Measurements from ENCODE around the gene OLFML2B. TPM values are rescaled to one million over a fixed set of nuclear protein-coding genes. Genes with fewer than 3 reads are reported as not detected.

Gene OLFML2B
- total and polyA plus RNA-seq, 2 donors (not counting 1 experiment from before 2014, with no cell fraction given), result 5.1 to 7.2 TPM

DNA sequence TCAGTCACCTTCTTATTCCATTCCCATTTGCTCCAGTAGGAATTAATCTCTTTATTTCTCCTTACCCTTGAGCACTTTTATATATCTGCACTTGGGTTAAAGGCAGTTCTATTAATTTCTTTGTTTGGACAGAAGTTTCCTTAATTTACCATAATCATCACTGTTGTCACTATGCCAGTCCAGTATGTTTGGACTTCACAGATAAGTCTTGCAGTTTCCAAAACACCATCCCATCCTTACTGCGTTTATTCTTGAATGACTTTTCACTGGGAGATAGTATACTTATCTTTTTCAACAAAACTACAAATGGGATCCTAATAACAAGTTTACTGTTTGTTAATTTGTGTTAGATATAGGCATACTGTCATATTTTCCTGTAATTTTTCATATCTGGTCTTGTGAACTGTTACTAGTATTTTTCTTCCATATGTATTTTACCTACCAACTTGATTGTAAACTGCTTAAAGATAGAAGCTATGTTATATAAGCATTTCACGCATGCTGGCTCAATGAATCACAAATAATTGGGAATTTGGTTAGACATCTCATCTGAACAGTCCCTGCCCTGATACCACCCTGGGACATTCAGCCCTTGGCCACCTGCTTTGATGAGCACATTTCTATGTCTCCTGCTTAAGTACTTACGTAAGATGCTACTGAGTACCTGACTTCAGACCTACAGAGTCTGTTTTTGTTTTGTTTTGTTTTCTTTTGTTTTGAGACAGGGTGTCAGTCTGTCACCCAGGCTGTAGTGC, 78.2 kb downstream of the OLFML2B start:
- DNase-seq (ENCODE audit: low read depth in 2 of 2), result no peak
- TF ChIP-seq EZH2 (IDR thresholded peaks at IDR 0.05; ENCODE audit: low read length, missing control alignments), result no peak
- TF ChIP-seq, protein P1, sequence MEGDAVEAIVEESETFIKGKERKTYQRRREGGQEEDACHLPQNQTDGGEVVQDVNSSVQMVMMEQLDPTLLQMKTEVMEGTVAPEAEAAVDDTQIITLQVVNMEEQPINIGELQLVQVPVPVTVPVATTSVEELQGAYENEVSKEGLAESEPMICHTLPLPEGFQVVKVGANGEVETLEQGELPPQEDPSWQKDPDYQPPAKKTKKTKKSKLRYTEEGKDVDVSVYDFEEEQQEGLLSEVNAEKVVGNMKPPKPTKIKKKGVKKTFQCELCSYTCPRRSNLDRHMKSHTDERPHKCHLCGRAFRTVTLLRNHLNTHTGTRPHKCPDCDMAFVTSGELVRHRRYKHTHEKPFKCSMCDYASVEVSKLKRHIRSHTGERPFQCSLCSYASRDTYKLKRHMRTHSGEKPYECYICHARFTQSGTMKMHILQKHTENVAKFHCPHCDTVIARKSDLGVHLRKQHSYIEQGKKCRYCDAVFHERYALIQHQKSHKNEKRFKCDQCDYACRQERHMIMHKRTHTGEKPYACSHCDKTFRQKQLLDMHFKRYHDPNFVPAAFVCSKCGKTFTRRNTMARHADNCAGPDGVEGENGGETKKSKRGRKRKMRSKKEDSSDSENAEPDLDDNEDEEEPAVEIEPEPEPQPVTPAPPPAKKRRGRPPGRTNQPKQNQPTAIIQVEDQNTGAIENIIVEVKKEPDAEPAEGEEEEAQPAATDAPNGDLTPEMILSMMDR (conservative IDR thresholded peaks at IDR 0.05 in 1 of 2, IDR thresholded peaks at IDR 0.05 in 1 of 2; ENCODE audit: low read depth in 1 of 2, low read length in 2 of 2), result no peak
- Histone ChIP-seq H3K4me3 (replicated peaks in 1 of 4; ENCODE audit: control extremely low read depth in 1 of 4, insufficient read depth in 1 of 4, low read depth in 3 of 4, low read length in 4 of 4) (no peak overlapping the region), H3K27ac (ENCODE audit: insufficient read depth, low read length) (peak overlapping the region; percentile 15), H3K36me3 (ENCODE audit: control insufficient read depth, insufficient read depth, low read length) (no peaks in the 10 kb centered on the region), H3K79me2 (ENCODE audit: control insufficient read depth, insufficient read depth, low read length) (no peaks in the 10 kb centered on the region), H3K4me1 (ENCODE audit: control insufficient read depth, extremely low read depth, insufficient read depth, low read length) (peaks cover 7% of the 10 kb centered on the region), H3K9ac (ENCODE audit: insufficient read depth, low read length) (no peak overlapping the region), H3K9me3 (ENCODE audit: control insufficient read depth, insufficient read depth, low read depth, low read length) (no peaks in the 10 kb centered on the region), H4K20me1 (ENCODE audit: control insufficient read depth, extremely low read depth, insufficient read depth, low read length) (no peaks in the 10 kb centered on the region), H3K4me2 (ENCODE audit: extremely low read depth, insufficient read depth, low read length) (no peak overlapping the region), H2AFZ (ENCODE audit: low read length) (no peak overlapping the region), H3K27me3 (ENCODE audit: control insufficient read depth, insufficient read depth, low read length) (no peaks in the 10 kb centered on the region)

DNA sequence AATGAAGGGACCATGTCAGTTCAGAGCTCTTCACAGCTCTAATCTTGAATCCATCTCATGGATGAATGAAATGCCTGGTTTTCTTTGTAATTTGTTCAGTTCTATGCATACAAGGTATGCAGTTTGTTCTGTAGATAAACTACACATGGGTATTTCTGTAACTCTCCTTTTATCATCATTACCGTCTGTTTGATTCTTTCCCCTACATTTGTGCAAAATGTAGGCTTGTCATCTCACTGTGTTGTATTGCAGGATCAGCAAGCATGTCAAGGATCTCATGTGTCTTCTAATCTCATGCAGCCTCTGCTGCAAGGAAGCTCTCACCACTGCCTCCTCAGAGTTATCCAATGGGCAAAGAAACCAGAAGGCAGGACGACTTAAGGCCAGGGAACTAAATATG, 79.3 kb downstream of the OLFML2B start:
- Histone ChIP-seq H3K4me1 (ENCODE audit: control insufficient read depth, extremely low read depth, insufficient read depth, low read length) (peaks cover 7% of the 10 kb centered on the region), H3K36me3 (ENCODE audit: control insufficient read depth, insufficient read depth, low read length) (no peaks in the 10 kb centered on the region), H3K27me3 (ENCODE audit: control insufficient read depth, insufficient read depth, low read length) (no peaks in the 10 kb centered on the region), H3K9me3 (ENCODE audit: control insufficient read depth, insufficient read depth, low read depth, low read length) (no peaks in the 10 kb centered on the region), H3K79me2 (ENCODE audit: control insufficient read depth, insufficient read depth, low read length) (no peaks in the 10 kb centered on the region), H3K4me3 (replicated peaks in 1 of 4; ENCODE audit: control extremely low read depth in 1 of 4, insufficient read depth in 1 of 4, low read depth in 3 of 4, low read length in 4 of 4) (no peak overlapping the region), H2AFZ (ENCODE audit: low read length) (no peak overlapping the region), H3K4me2 (ENCODE audit: extremely low read depth, insufficient read depth, low read length) (no peak overlapping the region), H4K20me1 (ENCODE audit: control insufficient read depth, extremely low read depth, insufficient read depth, low read length) (no peaks in the 10 kb centered on the region), H3K27ac (ENCODE audit: insufficient read depth, low read length) (no peak overlapping the region), H3K9ac (ENCODE audit: insufficient read depth, low read length) (no peak overlapping the region)
- no peak for DNase-seq (ENCODE audit: low read depth in 2 of 2)
- TF ChIP-seq, protein P1 (conservative IDR thresholded peaks at IDR 0.05 in 1 of 2, IDR thresholded peaks at IDR 0.05 in 1 of 2; ENCODE audit: low read depth in 1 of 2, low read length in 2 of 2), result no peak
- TF ChIP-seq EZH2 (IDR thresholded peaks at IDR 0.05; ENCODE audit: low read length, missing control alignments), result no peak

DNA sequence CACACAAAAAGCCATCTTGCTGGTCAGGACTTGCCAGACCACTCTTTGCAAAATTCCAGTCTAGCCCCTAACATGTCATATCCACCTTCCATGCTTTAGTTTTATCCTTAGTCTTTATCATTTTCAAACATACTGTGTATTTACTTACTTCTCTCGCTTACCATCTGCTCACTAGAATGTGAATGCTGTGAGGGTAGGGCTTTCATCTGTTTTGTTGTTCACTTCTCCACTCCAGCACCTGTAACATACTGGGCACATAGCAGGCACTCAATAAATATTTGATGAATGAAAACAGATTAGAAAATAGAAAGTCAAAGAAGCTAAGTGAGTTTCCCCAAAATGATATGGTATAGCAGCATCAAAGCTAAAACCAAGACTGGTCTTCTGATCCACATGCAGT, 79.9 kb downstream of the OLFML2B start:
- Histone ChIP-seq H3K27ac (ENCODE audit: insufficient read depth, low read length) (no peak overlapping the region), H3K79me2 (ENCODE audit: control insufficient read depth, insufficient read depth, low read length) (no peaks in the 10 kb centered on the region), H4K20me1 (ENCODE audit: control insufficient read depth, extremely low read depth, insufficient read depth, low read length) (no peaks in the 10 kb centered on the region), H3K4me3 (replicated peaks in 1 of 4; ENCODE audit: control extremely low read depth in 1 of 4, insufficient read depth in 1 of 4, low read depth in 3 of 4, low read length in 4 of 4) (no peak overlapping the region), H2AFZ (ENCODE audit: low read length) (no peak overlapping the region), H3K4me1 (ENCODE audit: control insufficient read depth, extremely low read depth, insufficient read depth, low read length) (peaks cover 7% of the 10 kb centered on the region), H3K9ac (ENCODE audit: insufficient read depth, low read length) (no peak overlapping the region), H3K27me3 (ENCODE audit: control insufficient read depth, insufficient read depth, low read length) (no peaks in the 10 kb centered on the region), H3K9me3 (ENCODE audit: control insufficient read depth, insufficient read depth, low read depth, low read length) (no peaks in the 10 kb centered on the region), H3K36me3 (ENCODE audit: control insufficient read depth, insufficient read depth, low read length) (no peaks in the 10 kb centered on the region), H3K4me2 (ENCODE audit: extremely low read depth, insufficient read depth, low read length) (no peak overlapping the region)
- no peak for TF ChIP-seq EZH2 (IDR thresholded peaks at IDR 0.05; ENCODE audit: low read length, missing control alignments)
- TF ChIP-seq, protein P1 (conservative IDR thresholded peaks at IDR 0.05 in 1 of 2, IDR thresholded peaks at IDR 0.05 in 1 of 2; ENCODE audit: low read depth in 1 of 2, low read length in 2 of 2), result no peak
- DNase-seq (ENCODE audit: low read depth in 2 of 2), result no peak
